HG02642 (cell line): ENCODE data around the gene TEAD1.
"Not testable (repeated sequence)": the region's sequence is repeated elsewhere in the genome, so short reads cannot be mapped to it uniquely, and the experiment has no call there.

Source experiments
- ATAC-seq: cut with Tn5 transposase; IDR thresholded peaks from one replicate; pipeline ENCODE4 v1.9.1; 2021; ENCODE audit warnings: mild to moderate bottlenecking; ENCODE audit not compliant: unreplicated experiment, poor library complexity

Gene TEAD1

GRCh38 chr11:12757416-12757815 is 83.2 kb downstream of the TEAD1 start:
- no peak for ATAC-seq

- not testable (repeated sequence) for ATAC-seq
These were observed 83.9 kb downstream of the TEAD1 start for GRCh38 chr11:12758117-12758516.

- ATAC-seq, result no peak
These were observed 86.8 kb downstream of the TEAD1 start for GRCh38 chr11:12761029-12761428.

- ATAC-seq, result no peak
These were observed 88.1 kb downstream of the TEAD1 start for GRCh38 chr11:12762278-12762677.

- no peak for ATAC-seq
These were observed 88.6 kb downstream of the TEAD1 start for GRCh38 chr11:12762696-12763324.

GRCh38 chr11:12764187-12764914 is 90.1 kb downstream of the TEAD1 start:
- no peak for ATAC-seq

- ATAC-seq, result no peak
These were observed 91.2 kb downstream of the TEAD1 start for GRCh38 chr11:12765428-12765827.

- no peak for ATAC-seq
These were observed 92.8 kb downstream of the TEAD1 start for GRCh38 chr11:12767027-12767426.

GRCh38 chr11:12767577-12767976 is 93.4 kb downstream of the TEAD1 start:
- no peak for ATAC-seq

GRCh38 chr11:12768726-12769673 is 94.8 kb downstream of the TEAD1 start:
- ATAC-seq, result peak; percentile 60

- no peak for ATAC-seq
These were observed 95.7 kb downstream of the TEAD1 start for GRCh38 chr11:12769834-12770345.

- ATAC-seq, result no peak
These were observed 96.2 kb downstream of the TEAD1 start for GRCh38 chr11:12770435-12770834.

- no peak for ATAC-seq
These were observed 96.9 kb downstream of the TEAD1 start for GRCh38 chr11:12770966-12771597.

GRCh38 chr11:12771875-12772274 is 97.7 kb downstream of the TEAD1 start:
- no peak for ATAC-seq

GRCh38 chr11:12772324-12772723 is 98.1 kb downstream of the TEAD1 start:
- no peak for ATAC-seq

GRCh38 chr11:12773591-12773990 is 99.4 kb downstream of the TEAD1 start:
- ATAC-seq, result no peak

- no peak for ATAC-seq
These were observed 101.7 kb downstream of the TEAD1 start for GRCh38 chr11:12775955-12776354.

- ATAC-seq, result no peak
These were observed 103.1 kb downstream of the TEAD1 start for GRCh38 chr11:12777208-12777874.

GRCh38 chr11:12778240-12778905 is 104.2 kb downstream of the TEAD1 start:
- ATAC-seq, result no peak
